ENCODE results near the gene ATG7. TPM values are rescaled to one million over a fixed set of nuclear protein-coding genes. Genes with fewer than 3 reads are reported as not detected.
"Not testable (repeated sequence)": the region's sequence is repeated elsewhere in the genome, so short reads cannot be mapped to it uniquely, and the experiment has no call there.

Gene ATG7
- total RNA-seq, 1 experiment from 2014 or later = 56.1 TPM

DNA sequence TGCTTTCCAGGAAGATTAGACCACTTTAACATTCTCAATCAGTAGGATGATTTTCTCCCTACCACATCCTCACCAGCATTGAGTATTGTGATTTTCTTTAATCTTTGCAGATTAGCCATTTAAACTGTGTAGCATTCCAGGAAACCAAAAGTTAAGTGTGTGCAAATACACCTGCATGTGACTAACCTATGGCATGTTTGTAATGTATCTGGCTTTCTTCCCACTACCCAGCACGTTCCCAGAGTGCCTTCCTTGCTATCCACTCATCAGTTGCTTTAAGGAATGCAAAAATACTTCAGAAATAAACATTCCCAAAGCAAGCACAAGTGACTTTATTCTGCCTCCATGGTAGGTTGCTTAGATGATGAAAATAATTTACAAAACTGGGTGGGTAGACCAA is 74.2 kb downstream of the ATG7 start:
- DNase-seq = peak in 1 of 2 experiments; percentile 36
- intact Hi-C loops (cut with micrococcal nuclease; ENCODE audit: unreplicated experiment) = no loop called here
- ChIA-PET CTCF (no interaction called here), POLR2A (ENCODE audit: unreplicated experiment) (no interaction called here)
- Histone ChIP-seq H3K79me2 (ENCODE audit: low read depth) (no peaks in the 10 kb centered on the region), H3F3A (ENCODE audit: insufficient read depth, low read depth) (no peaks in the 10 kb centered on the region; the same call in 1 of the 2 replicates), H3K9me3 (ENCODE audit: insufficient read depth, low read depth) (no peaks in the 10 kb centered on the region), H3K4me1 (replicated peaks; ENCODE audit: insufficient read depth) (peaks cover 20% of the 10 kb centered on the region), H3K9me2 (ENCODE audit: insufficient read depth) (no peaks in the 10 kb centered on the region), H3K27me3 (ENCODE audit: insufficient read depth, low read depth) (no peaks in the 10 kb centered on the region), H3K27ac (no peak overlapping the region), H4K20me1 (ENCODE audit: insufficient read depth) (no peaks in the 10 kb centered on the region; the same call in 1 of the 2 replicates), H3K4me3 (no peak overlapping the region), H2AFZ (no peak overlapping the region), H3K36me3 (ENCODE audit: low read depth) (peaks cover 60% of the 10 kb centered on the region), H3K4me2 (no peak overlapping the region)
- no peak for TF ChIP-seq EZH2 (IDR thresholded peaks at IDR 0.05; ENCODE audit: low read depth)
- TF ChIP-seq, protein P1, sequence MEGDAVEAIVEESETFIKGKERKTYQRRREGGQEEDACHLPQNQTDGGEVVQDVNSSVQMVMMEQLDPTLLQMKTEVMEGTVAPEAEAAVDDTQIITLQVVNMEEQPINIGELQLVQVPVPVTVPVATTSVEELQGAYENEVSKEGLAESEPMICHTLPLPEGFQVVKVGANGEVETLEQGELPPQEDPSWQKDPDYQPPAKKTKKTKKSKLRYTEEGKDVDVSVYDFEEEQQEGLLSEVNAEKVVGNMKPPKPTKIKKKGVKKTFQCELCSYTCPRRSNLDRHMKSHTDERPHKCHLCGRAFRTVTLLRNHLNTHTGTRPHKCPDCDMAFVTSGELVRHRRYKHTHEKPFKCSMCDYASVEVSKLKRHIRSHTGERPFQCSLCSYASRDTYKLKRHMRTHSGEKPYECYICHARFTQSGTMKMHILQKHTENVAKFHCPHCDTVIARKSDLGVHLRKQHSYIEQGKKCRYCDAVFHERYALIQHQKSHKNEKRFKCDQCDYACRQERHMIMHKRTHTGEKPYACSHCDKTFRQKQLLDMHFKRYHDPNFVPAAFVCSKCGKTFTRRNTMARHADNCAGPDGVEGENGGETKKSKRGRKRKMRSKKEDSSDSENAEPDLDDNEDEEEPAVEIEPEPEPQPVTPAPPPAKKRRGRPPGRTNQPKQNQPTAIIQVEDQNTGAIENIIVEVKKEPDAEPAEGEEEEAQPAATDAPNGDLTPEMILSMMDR (conservative IDR thresholded peaks at IDR 0.05) = no peak
- BruUV-seq (replicated peaks) = no TSS peak

DNA sequence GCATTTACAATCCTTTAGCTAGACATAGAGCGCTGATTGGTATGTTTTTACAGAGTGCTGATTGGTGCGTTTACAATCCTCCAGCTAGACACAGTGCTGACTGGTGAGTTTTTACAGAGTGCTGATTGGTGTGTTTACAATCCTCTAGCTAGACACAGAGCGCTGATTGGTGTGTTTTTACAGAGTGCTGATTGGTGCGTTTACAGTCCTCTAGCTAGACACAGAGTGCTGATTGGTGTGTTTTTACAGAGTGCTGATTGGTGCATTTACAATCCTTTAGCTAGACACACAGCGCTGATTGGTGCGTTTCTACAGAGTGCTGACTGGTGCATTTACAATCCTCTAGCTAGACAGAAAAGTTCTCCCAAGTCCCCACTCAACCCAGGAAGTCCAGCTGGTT is 76.7 kb downstream of the ATG7 start:
- H3K79me2 ChIP-seq (ENCODE audit: low read depth); intact Hi-C loops (cut with micrococcal nuclease; ENCODE audit: unreplicated experiment); H3K9me3 ChIP-seq (ENCODE audit: insufficient read depth, low read depth); H3K4me2 ChIP-seq; CTCF ChIA-PET; H3K4me3 ChIP-seq; H2AFZ ChIP-seq; H4K20me1 ChIP-seq (ENCODE audit: insufficient read depth); H3K9me2 ChIP-seq (ENCODE audit: insufficient read depth); H3K27ac ChIP-seq; H3K27me3 ChIP-seq (ENCODE audit: insufficient read depth, low read depth); H3F3A ChIP-seq (ENCODE audit: insufficient read depth, low read depth); BruUV-seq (replicated peaks); DNase-seq; POLR2A ChIA-PET (ENCODE audit: unreplicated experiment): not testable (repeated sequence)
- peaks cover 48% of the 10 kb centered on the region for H3K36me3 ChIP-seq (ENCODE audit: low read depth)
- peaks cover 20% of the 10 kb centered on the region for H3K4me1 ChIP-seq (replicated peaks; ENCODE audit: insufficient read depth)

DNA sequence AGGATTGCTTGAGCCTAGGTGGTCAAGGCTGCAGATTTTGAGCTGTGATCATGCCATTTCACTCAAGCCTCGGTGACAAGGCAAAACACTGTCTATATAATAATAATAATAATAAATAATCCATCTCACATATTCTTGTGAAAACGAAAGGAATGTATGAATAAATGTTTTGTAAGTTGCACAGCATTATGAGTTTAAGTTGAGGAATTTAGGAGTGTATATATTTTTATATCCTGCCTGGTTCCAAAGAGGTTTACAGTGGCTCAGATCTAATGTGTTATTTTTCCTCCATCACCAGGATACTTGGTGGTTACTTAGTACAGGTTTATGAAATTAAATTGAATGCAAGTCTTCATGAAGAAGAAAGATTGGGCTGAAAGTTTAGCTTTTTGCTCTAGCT is 77.2 kb downstream of the ATG7 start:
- H3K4me2 ChIP-seq = no peak overlapping the region
- BruUV-seq (replicated peaks) = no TSS peak
- no peaks in the 10 kb centered on the region; the same call in 1 of the 2 replicates for H3F3A ChIP-seq (ENCODE audit: insufficient read depth, low read depth)
- H3K79me2 ChIP-seq (ENCODE audit: low read depth) = no peaks in the 10 kb centered on the region
- POLR2A ChIA-PET (ENCODE audit: unreplicated experiment) = no interaction called here
- H3K27ac ChIP-seq = peak overlapping the region; percentile 7
- DNase-seq = no peak
- H3K27me3 ChIP-seq (ENCODE audit: insufficient read depth, low read depth) = no peaks in the 10 kb centered on the region
- no peak for TF ChIP-seq EZH2 (IDR thresholded peaks at IDR 0.05; ENCODE audit: low read depth)
- TF ChIP-seq, protein P1 (conservative IDR thresholded peaks at IDR 0.05) = no peak
- no peaks in the 10 kb centered on the region for H3K9me3 ChIP-seq (ENCODE audit: insufficient read depth, low read depth)
- no peaks in the 10 kb centered on the region for H3K9me2 ChIP-seq (ENCODE audit: insufficient read depth)
- H3K4me1 ChIP-seq (replicated peaks; ENCODE audit: insufficient read depth) = peaks cover 20% of the 10 kb centered on the region
- H3K4me3 ChIP-seq = no peak overlapping the region
- no peak overlapping the region for H2AFZ ChIP-seq
- intact Hi-C loops (cut with micrococcal nuclease; ENCODE audit: unreplicated experiment) = no loop called here
- H4K20me1 ChIP-seq (ENCODE audit: insufficient read depth) = no peaks in the 10 kb centered on the region; the same call in 1 of the 2 replicates
- H3K36me3 ChIP-seq (ENCODE audit: low read depth) = peaks cover 48% of the 10 kb centered on the region
- CTCF ChIA-PET = no interaction called here

DNA sequence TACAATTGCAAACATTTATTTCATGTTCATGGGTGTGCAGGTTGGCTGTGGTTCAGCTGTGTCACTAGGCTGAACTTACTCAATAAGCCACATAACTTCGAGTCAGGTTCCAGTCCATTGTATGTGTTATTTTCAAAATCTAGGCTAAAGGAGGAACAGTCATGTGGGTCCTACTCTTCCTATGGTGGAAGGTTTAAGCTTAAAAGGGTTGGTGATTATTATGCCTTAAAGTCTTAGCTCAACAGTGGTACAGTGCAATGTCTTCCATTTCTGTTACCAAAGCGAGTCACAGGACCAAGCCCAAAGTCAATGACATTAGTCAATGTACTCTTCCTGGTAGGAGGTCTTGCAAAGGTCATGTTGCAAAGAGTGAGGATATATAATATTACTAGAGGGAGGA is 78.2 kb downstream of the ATG7 start:
- intact Hi-C loops (cut with micrococcal nuclease; ENCODE audit: unreplicated experiment) = no loop called here
- ChIA-PET POLR2A (ENCODE audit: unreplicated experiment) (no interaction called here), CTCF (no interaction called here)
- H3K9me3 ChIP-seq (ENCODE audit: insufficient read depth, low read depth) = no peaks in the 10 kb centered on the region
- H3K4me1 ChIP-seq (replicated peaks; ENCODE audit: insufficient read depth) = peaks cover 20% of the 10 kb centered on the region
- no peaks in the 10 kb centered on the region; the same call in 1 of the 2 replicates for H3F3A ChIP-seq (ENCODE audit: insufficient read depth, low read depth)
- no peaks in the 10 kb centered on the region for H3K79me2 ChIP-seq (ENCODE audit: low read depth)
- H3K4me2 ChIP-seq = peak overlapping the region; percentile 1; the same call in 1 of the 2 replicates
- no peaks in the 10 kb centered on the region for H3K9me2 ChIP-seq (ENCODE audit: insufficient read depth)
- H3K27me3 ChIP-seq (ENCODE audit: insufficient read depth, low read depth) = no peaks in the 10 kb centered on the region
- H3K27ac ChIP-seq = peak overlapping the region; percentile 7
- no peak for TF ChIP-seq EZH2 (IDR thresholded peaks at IDR 0.05; ENCODE audit: low read depth)
- TF ChIP-seq, protein P1 (conservative IDR thresholded peaks at IDR 0.05) = no peak
- no TSS peak for BruUV-seq (replicated peaks)
- no peak overlapping the region for H3K4me3 ChIP-seq
- peaks cover 43% of the 10 kb centered on the region for H3K36me3 ChIP-seq (ENCODE audit: low read depth)
- H4K20me1 ChIP-seq (ENCODE audit: insufficient read depth) = no peaks in the 10 kb centered on the region; the same call in 1 of the 2 replicates
- no peak overlapping the region for H2AFZ ChIP-seq
- peak in 1 of 2 experiments; percentile 64 for DNase-seq

Data from PC-9 (cell line).